ENCODE measurements around the gene TOP2A.

TOP2A gene

GRCh38 chr17:40457964-40458791, 40.5 kb upstream of the TOP2A start:
- H3K9me3 ChIP-seq (ENCODE audit: control insufficient read depth, insufficient read depth, low read length) = no peaks in the 10 kb centered on the region

GRCh38 chr17:40457369-40457768, 39.7 kb upstream of the TOP2A start:
- Histone ChIP-seq H3K4me1 (ENCODE audit: insufficient read depth, low read length) (peaks cover 27% of the 10 kb centered on the region), H3K9ac (ENCODE audit: low read depth, low read length) (no peak overlapping the region), H3K36me3 (ENCODE audit: insufficient read depth, low read length) (peaks cover 16% of the 10 kb centered on the region), H3K9me3 (ENCODE audit: control insufficient read depth, insufficient read depth, low read length) (no peaks in the 10 kb centered on the region)

More at GRCh38 chr17:40457964-40458791, 40.5 kb upstream of the TOP2A start:
- H3K4me1 ChIP-seq (ENCODE audit: insufficient read depth, low read length) = peaks cover 35% of the 10 kb centered on the region
- H3K9ac ChIP-seq (ENCODE audit: low read depth, low read length) = no peak overlapping the region
- peaks cover 16% of the 10 kb centered on the region for H3K36me3 ChIP-seq (ENCODE audit: insufficient read depth, low read length)

- Histone ChIP-seq H3K36me3 (ENCODE audit: insufficient read depth, low read length) (peaks cover 16% of the 10 kb centered on the region), H3K9ac (ENCODE audit: low read depth, low read length) (no peak overlapping the region), H3K4me1 (ENCODE audit: insufficient read depth, low read length) (peaks cover 24% of the 10 kb centered on the region), H3K9me3 (ENCODE audit: control insufficient read depth, insufficient read depth, low read length) (no peaks in the 10 kb centered on the region)
These were observed 38.8 kb upstream of the TOP2A start for GRCh38 chr17:40456396-40456951.

GRCh38 chr17:40454613-40454995, 36.9 kb upstream of the TOP2A start:
- no peak overlapping the region for H3K9ac ChIP-seq (ENCODE audit: low read depth, low read length)
- peaks cover 18% of the 10 kb centered on the region for H3K4me1 ChIP-seq (ENCODE audit: insufficient read depth, low read length)
- H3K36me3 ChIP-seq (ENCODE audit: insufficient read depth, low read length) = peaks cover 16% of the 10 kb centered on the region
- H3K9me3 ChIP-seq (ENCODE audit: control insufficient read depth, insufficient read depth, low read length) = no peaks in the 10 kb centered on the region

GRCh38 chr17:40453881-40454612, 36.4 kb upstream of the TOP2A start:
- H3K4me1 ChIP-seq (ENCODE audit: insufficient read depth, low read length) = peaks cover 18% of the 10 kb centered on the region
- peaks cover 16% of the 10 kb centered on the region for H3K36me3 ChIP-seq (ENCODE audit: insufficient read depth, low read length)
- H3K9ac ChIP-seq (ENCODE audit: low read depth, low read length) = no peak overlapping the region
- no peaks in the 10 kb centered on the region for H3K9me3 ChIP-seq (ENCODE audit: control insufficient read depth, insufficient read depth, low read length)

DNA sequence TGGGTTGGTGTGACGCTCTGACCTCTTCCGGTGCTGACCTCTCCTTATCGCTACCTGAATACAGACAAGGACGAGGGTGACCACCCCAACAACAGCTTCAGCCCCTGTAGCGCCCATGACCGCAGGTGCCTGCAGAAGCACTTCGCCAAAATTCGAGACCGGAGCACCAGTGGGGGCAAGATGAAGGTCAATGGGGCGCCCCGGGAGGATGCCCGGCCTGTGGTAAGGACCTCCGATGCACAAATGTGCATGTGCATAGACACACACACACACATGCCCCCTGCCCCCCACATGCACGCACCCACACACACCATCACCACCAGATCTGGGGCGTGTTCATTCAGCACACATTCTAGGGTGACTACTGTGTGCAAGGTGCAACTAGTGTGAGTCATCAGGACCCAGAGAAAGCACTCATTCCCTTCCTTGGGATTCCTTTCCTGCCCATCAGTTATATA, 35.3 kb upstream of the TOP2A start:
- H3K36me3 ChIP-seq (ENCODE audit: insufficient read depth, low read length) = peaks cover 16% of the 10 kb centered on the region
- peaks cover 9% of the 10 kb centered on the region for H3K4me1 ChIP-seq (ENCODE audit: insufficient read depth, low read length)
- H3K9me3 ChIP-seq (ENCODE audit: control insufficient read depth, insufficient read depth, low read length) = no peaks in the 10 kb centered on the region
- H3K9ac ChIP-seq (ENCODE audit: low read depth, low read length) = no peak overlapping the region

GRCh38 chr17:40452216-40452787, 34.6 kb upstream of the TOP2A start:
- H3K36me3 ChIP-seq (ENCODE audit: insufficient read depth, low read length) = peaks cover 15% of the 10 kb centered on the region
- H3K4me1 ChIP-seq (ENCODE audit: insufficient read depth, low read length) = peaks cover 4% of the 10 kb centered on the region
- no peak overlapping the region for H3K9ac ChIP-seq (ENCODE audit: low read depth, low read length)

DNA sequence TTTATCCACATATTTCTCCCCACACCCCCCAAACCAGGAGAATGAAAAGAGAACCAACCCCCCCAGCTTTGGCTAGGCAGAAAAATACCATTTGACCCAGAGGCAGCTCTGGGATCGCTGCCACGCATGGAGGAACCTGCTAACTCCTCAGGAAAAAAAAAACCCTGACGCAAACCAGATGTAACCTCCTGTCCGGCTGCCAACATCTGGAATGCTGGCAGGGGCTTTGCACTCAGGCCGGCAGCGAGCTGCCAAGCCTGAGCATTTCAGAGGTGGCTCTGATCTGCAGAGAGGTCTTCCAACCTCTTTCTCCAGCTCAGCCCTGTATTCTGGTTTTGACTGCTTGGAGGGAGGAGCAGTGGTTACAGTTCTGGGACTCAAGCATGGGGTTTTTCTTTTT, 33.7 kb upstream of the TOP2A start:
- H3K4me1 ChIP-seq (ENCODE audit: insufficient read depth, low read length) = peaks cover 10% of the 10 kb centered on the region
- no peak overlapping the region for H3K9ac ChIP-seq (ENCODE audit: low read depth, low read length)
- peaks cover 6% of the 10 kb centered on the region for H3K36me3 ChIP-seq (ENCODE audit: insufficient read depth, low read length)
- no peaks in the 10 kb centered on the region for H3K9me3 ChIP-seq (ENCODE audit: control insufficient read depth, insufficient read depth, low read length)

More at GRCh38 chr17:40452216-40452787, 34.6 kb upstream of the TOP2A start:
- H3K9me3 ChIP-seq (ENCODE audit: control insufficient read depth, insufficient read depth, low read length) = no peaks in the 10 kb centered on the region

GRCh38 chr17:40450175-40450574, 32.5 kb upstream of the TOP2A start:
- Histone ChIP-seq H3K4me1 (ENCODE audit: insufficient read depth, low read length) (peaks cover 16% of the 10 kb centered on the region), H3K9me3 (ENCODE audit: control insufficient read depth, insufficient read depth, low read length) (no peaks in the 10 kb centered on the region), H3K9ac (ENCODE audit: low read depth, low read length) (no peak overlapping the region), H3K36me3 (ENCODE audit: insufficient read depth, low read length) (peaks cover 4% of the 10 kb centered on the region)

GRCh38 chr17:40448639-40449261, 31.1 kb upstream of the TOP2A start:
- peaks cover 19% of the 10 kb centered on the region for H3K4me1 ChIP-seq (ENCODE audit: insufficient read depth, low read length)
- H3K9ac ChIP-seq (ENCODE audit: low read depth, low read length) = no peak overlapping the region
- H3K9me3 ChIP-seq (ENCODE audit: control insufficient read depth, insufficient read depth, low read length) = no peaks in the 10 kb centered on the region
- H3K36me3 ChIP-seq (ENCODE audit: insufficient read depth, low read length) = no peaks in the 10 kb centered on the region; the same call in 1 of the 2 replicates

- Histone ChIP-seq H3K9ac (ENCODE audit: low read depth, low read length) (no peak overlapping the region), H3K4me1 (ENCODE audit: insufficient read depth, low read length) (peaks cover 19% of the 10 kb centered on the region)
These were observed 30.5 kb upstream of the TOP2A start for GRCh38 chr17:40448213-40448638.

GRCh38 chr17:40447806-40448205, 30.1 kb upstream of the TOP2A start:
- H3K36me3 ChIP-seq (ENCODE audit: insufficient read depth, low read length) = no peaks in the 10 kb centered on the region
- peaks cover 19% of the 10 kb centered on the region for H3K4me1 ChIP-seq (ENCODE audit: insufficient read depth, low read length)
- no peak overlapping the region for H3K9ac ChIP-seq (ENCODE audit: low read depth, low read length)
- no peaks in the 10 kb centered on the region for H3K9me3 ChIP-seq (ENCODE audit: control insufficient read depth, insufficient read depth, low read length)

More at GRCh38 chr17:40448213-40448638, 30.5 kb upstream of the TOP2A start:
- H3K9me3 ChIP-seq (ENCODE audit: control insufficient read depth, insufficient read depth, low read length) = no peaks in the 10 kb centered on the region
- H3K36me3 ChIP-seq (ENCODE audit: insufficient read depth, low read length) = no peaks in the 10 kb centered on the region; the same call in 1 of the 2 replicates

GRCh38 chr17:40447148-40447644, 29.5 kb upstream of the TOP2A start:
- H3K4me1 ChIP-seq (ENCODE audit: insufficient read depth, low read length) = peaks cover 19% of the 10 kb centered on the region
- no peak overlapping the region for H3K9ac ChIP-seq (ENCODE audit: low read depth, low read length)
- H3K9me3 ChIP-seq (ENCODE audit: control insufficient read depth, insufficient read depth, low read length) = no peaks in the 10 kb centered on the region
- no peaks in the 10 kb centered on the region for H3K36me3 ChIP-seq (ENCODE audit: insufficient read depth, low read length)

Data from ES-I3 (cell line).